ENCODE measurements around the gene UVRAG. TPM values are rescaled to one million over a fixed set of nuclear protein-coding genes. Genes with fewer than 3 reads are reported as not detected.
"Not testable (repeated sequence)": the region's sequence is repeated elsewhere in the genome, so short reads cannot be mapped to it uniquely, and the experiment has no call there.

The UVRAG gene
- total RNA-seq, 1 donor from 2014 or later: 34.0 TPM

- Histone ChIP-seq H2AFZ (replicated peaks) (no peak overlapping the region), H3K27ac (no peak overlapping the region), H3K36me3 (no peaks in the 10 kb centered on the region), H3K4me2 (peak overlapping the region; percentile 15), H3K9ac (no peak overlapping the region), H3K4me1 (peaks cover 11% of the 10 kb centered on the region), H4K20me1 (ENCODE audit: low read depth) (peaks cover 8% of the 10 kb centered on the region), H3K4me3 (no peak overlapping the region), H3K9me3 (ENCODE audit: low read depth) (no peaks in the 10 kb centered on the region), H3K27me3 (no peaks in the 10 kb centered on the region), H3K79me2 (ENCODE audit: low read depth) (peaks cover 20% of the 10 kb centered on the region), H3F3A (ENCODE audit: low read depth) (no peaks in the 10 kb centered on the region)
- Mint-ChIP-seq H3K36me3 (peaks cover 13% of the 10 kb centered on the region), H3K4me3 (no peak overlapping the region), H3K27ac (no peak overlapping the region), H3K27me3 (ENCODE audit: insufficient read depth, low read depth) (no peaks in the 10 kb centered on the region), H3K4me1 (peaks cover 23% of the 10 kb centered on the region), H3K9me3 (peaks cover 3% of the 10 kb centered on the region)
- TF ChIP-seq CTCF (IDR thresholded peaks at IDR 0.05): no peak
- TF ChIP-seq EZH2 (IDR thresholded peaks at IDR 0.05): no peak
- no peak for TF ChIP-seq EZH2phosphoT487 (IDR thresholded peaks at IDR 0.05)
- peak; percentile 29 for DNase-seq (ENCODE audit: low spot score)
These were observed 35.8 kb downstream of the UVRAG start for GRCh38 chr11:75850787-75851186.

- Mint-ChIP-seq H3K9me3 (peaks cover 3% of the 10 kb centered on the region), H3K27me3 (ENCODE audit: insufficient read depth, low read depth) (no peaks in the 10 kb centered on the region), H3K4me1 (peaks cover 23% of the 10 kb centered on the region)
These were observed 36.2 kb downstream of the UVRAG start for GRCh38 chr11:75851203-75851602.

GRCh38 chr11:75852406-75853017 is 37.5 kb downstream of the UVRAG start:
- Mint-ChIP-seq H3K9me3 (no peaks in the 10 kb centered on the region), H3K27me3 (ENCODE audit: insufficient read depth, low read depth) (no peaks in the 10 kb centered on the region), H3K4me1 (peaks cover 23% of the 10 kb centered on the region), H3K36me3 (peaks cover 17% of the 10 kb centered on the region), H3K4me3 (no peak overlapping the region), H3K27ac (no peak overlapping the region)
- Histone ChIP-seq H3K9ac (no peak overlapping the region), H3K79me2 (ENCODE audit: low read depth) (peaks cover 13% of the 10 kb centered on the region), H4K20me1 (ENCODE audit: low read depth) (peaks cover 8% of the 10 kb centered on the region), H3K27ac (no peak overlapping the region), H3K27me3 (no peaks in the 10 kb centered on the region), H3K4me2 (no peak overlapping the region), H2AFZ (replicated peaks) (no peak overlapping the region), H3K9me3 (ENCODE audit: low read depth) (no peaks in the 10 kb centered on the region), H3F3A (ENCODE audit: low read depth) (no peaks in the 10 kb centered on the region), H3K4me1 (peaks cover 11% of the 10 kb centered on the region), H3K36me3 (no peaks in the 10 kb centered on the region), H3K4me3 (no peak overlapping the region)
- DNase-seq (ENCODE audit: low spot score): no peak
- TF ChIP-seq CTCF (IDR thresholded peaks at IDR 0.05) (no peak), EZH2phosphoT487 (IDR thresholded peaks at IDR 0.05) (no peak), EZH2 (IDR thresholded peaks at IDR 0.05) (no peak)

More at GRCh38 chr11:75851203-75851602, 36.2 kb downstream of the UVRAG start:
- Histone ChIP-seq H3K9ac (no peak overlapping the region), H3K27me3 (no peaks in the 10 kb centered on the region), H3F3A (ENCODE audit: low read depth) (no peaks in the 10 kb centered on the region), H2AFZ (replicated peaks) (no peak overlapping the region), H3K4me2 (peak overlapping the region; percentile 15), H3K27ac (no peak overlapping the region), H3K4me3 (no peak overlapping the region), H3K4me1 (peaks cover 11% of the 10 kb centered on the region), H3K36me3 (no peaks in the 10 kb centered on the region), H4K20me1 (ENCODE audit: low read depth) (peaks cover 8% of the 10 kb centered on the region), H3K79me2 (ENCODE audit: low read depth) (peaks cover 20% of the 10 kb centered on the region), H3K9me3 (ENCODE audit: low read depth) (no peaks in the 10 kb centered on the region)
- Mint-ChIP-seq H3K4me3 (no peak overlapping the region), H3K36me3 (peaks cover 15% of the 10 kb centered on the region), H3K27ac (no peak overlapping the region)
- TF ChIP-seq CTCF (IDR thresholded peaks at IDR 0.05) (no peak), EZH2 (IDR thresholded peaks at IDR 0.05) (no peak), EZH2phosphoT487 (IDR thresholded peaks at IDR 0.05) (no peak)
- no peak for DNase-seq (ENCODE audit: low spot score)

- H2AFZ ChIP-seq (replicated peaks); H3K27me3 ChIP-seq; H3K27ac ChIP-seq; H3K4me3 ChIP-seq; DNase-seq (ENCODE audit: low spot score); H3K4me2 ChIP-seq; H3K4me3 Mint-ChIP-seq; H3K27me3 Mint-ChIP-seq (ENCODE audit: insufficient read depth, low read depth); H3F3A ChIP-seq (ENCODE audit: low read depth); H3K9me3 ChIP-seq (ENCODE audit: low read depth); H3K27ac Mint-ChIP-seq; H3K9me3 Mint-ChIP-seq; H3K79me2 ChIP-seq (ENCODE audit: low read depth); H4K20me1 ChIP-seq (ENCODE audit: low read depth); H3K36me3 ChIP-seq; H3K9ac ChIP-seq: not testable (repeated sequence)
- Mint-ChIP-seq H3K36me3 (peaks cover 17% of the 10 kb centered on the region), H3K4me1 (peaks cover 23% of the 10 kb centered on the region)
- peaks cover 11% of the 10 kb centered on the region for H3K4me1 ChIP-seq
These were observed 38.6 kb downstream of the UVRAG start for GRCh38 chr11:75853563-75853962.

Measured in neural progenitor cell (in vitro differentiated cells).